Lower lobe of right lung (tissue), 2 donors: ENCODE results near the gene PGPEP1. TPM values are rescaled to one million over a fixed set of nuclear protein-coding genes. Genes with fewer than 3 reads are reported as not detected.

ENCODE experiments used
- ATAC-seq, 2 donors: fragments of 200-7000 bp; cut with Tn5 transposase; one replicate each; pipeline ENCODE4 v1.9.1; 2020 to 2022; ENCODE audit warnings: mild to moderate bottlenecking in 2 of 2, moderate library complexity in 2 of 2
- DNase-seq: peaks from one replicate; pipeline ENCODE4 v3.0.0-alpha.2; 2020
- H3K27ac ChIP-seq: fragments of 200-600 bp; one replicate; pipeline ENCODE4 v1.8.0; 2022
- H3K27me3 ChIP-seq: fragments of 200-600 bp; one replicate; pipeline ENCODE4 v1.8.0; 2022; ENCODE audit warnings: low read depth
- H3K36me3 ChIP-seq: fragments of 200-600 bp; one replicate; pipeline ENCODE4 v1.8.0; 2022; ENCODE audit warnings: mild to moderate bottlenecking
- H3K4me1 ChIP-seq: fragments of 200-600 bp; one replicate; pipeline ENCODE4 v1.8.0; 2022
- H3K4me3 ChIP-seq: fragments of 200-600 bp; one replicate; pipeline ENCODE4 v1.8.0; 2022; ENCODE audit warnings: mild to moderate bottlenecking
- H3K9me3 ChIP-seq: fragments of 200-600 bp; one replicate; pipeline ENCODE4 v1.8.0; 2022
- intact Hi-C: fragments of 100-400 bp; cut with DNase I; formaldehyde crosslinking; loops from one replicate; pipeline ENCODE4 v1.11.0; 2022
- total RNA-seq: library from RNA; stranded (reverse); fragmentation: NEBNext Ultra II Directional; extraction: Animal tissue kit (Norgen Biotek cat#: 25700); gene quantifications from one replicate; pipeline ENCODE4 v1.2.1, GENCODE V29; 2021
- TF ChIP-seq, protein P1 (sequence below): fragments of 200-600 bp; IDR thresholded peaks from one replicate; pipeline ENCODE4 v1.8.0; 2022; ENCODE audit warnings: antibody characterized with exemption, mild to moderate bottlenecking
- donor health status: DM: no; HTN: yes; CAD: no; lungs with severe emphysema.

PGPEP1 gene
- total RNA-seq, 1 donor from 2014 or later = 40.9 TPM

DNA sequence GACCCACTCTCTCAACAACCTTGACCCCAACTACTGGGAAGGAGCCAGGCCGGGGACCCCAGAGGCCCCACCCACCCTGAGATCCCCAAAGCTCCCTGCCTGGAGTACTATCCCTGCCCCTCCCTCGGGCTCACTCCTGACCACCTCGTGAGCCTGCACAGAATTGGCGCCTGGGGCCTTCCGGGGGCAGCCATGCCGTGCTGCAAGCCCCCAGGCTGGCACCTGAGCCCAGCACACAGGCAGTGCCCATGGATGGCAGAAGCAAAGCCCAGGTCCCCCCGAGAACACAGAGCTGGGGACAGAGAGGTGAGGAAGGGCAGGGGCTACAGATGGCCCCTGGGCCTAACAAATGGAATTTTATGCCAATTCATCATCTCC is 31.5 kb upstream of the PGPEP1 start:
- intact Hi-C loops = no loop called here
- TF ChIP-seq, protein P1, sequence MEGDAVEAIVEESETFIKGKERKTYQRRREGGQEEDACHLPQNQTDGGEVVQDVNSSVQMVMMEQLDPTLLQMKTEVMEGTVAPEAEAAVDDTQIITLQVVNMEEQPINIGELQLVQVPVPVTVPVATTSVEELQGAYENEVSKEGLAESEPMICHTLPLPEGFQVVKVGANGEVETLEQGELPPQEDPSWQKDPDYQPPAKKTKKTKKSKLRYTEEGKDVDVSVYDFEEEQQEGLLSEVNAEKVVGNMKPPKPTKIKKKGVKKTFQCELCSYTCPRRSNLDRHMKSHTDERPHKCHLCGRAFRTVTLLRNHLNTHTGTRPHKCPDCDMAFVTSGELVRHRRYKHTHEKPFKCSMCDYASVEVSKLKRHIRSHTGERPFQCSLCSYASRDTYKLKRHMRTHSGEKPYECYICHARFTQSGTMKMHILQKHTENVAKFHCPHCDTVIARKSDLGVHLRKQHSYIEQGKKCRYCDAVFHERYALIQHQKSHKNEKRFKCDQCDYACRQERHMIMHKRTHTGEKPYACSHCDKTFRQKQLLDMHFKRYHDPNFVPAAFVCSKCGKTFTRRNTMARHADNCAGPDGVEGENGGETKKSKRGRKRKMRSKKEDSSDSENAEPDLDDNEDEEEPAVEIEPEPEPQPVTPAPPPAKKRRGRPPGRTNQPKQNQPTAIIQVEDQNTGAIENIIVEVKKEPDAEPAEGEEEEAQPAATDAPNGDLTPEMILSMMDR = no peak
- no peak overlapping the region for H3K27ac ChIP-seq
- peaks cover 60% of the 10 kb centered on the region for H3K36me3 ChIP-seq
- ATAC-seq (no peak), DNase-seq (no peak)
- H3K27me3 ChIP-seq = no peaks in the 10 kb centered on the region
- H3K4me3 ChIP-seq = no peak overlapping the region
- H3K9me3 ChIP-seq = no peaks in the 10 kb centered on the region
- peaks cover 33% of the 10 kb centered on the region for H3K4me1 ChIP-seq

GRCh38 chr19:18309525-18310064 is 30.8 kb upstream of the PGPEP1 start:
- Histone ChIP-seq H3K36me3 (peaks cover 66% of the 10 kb centered on the region), H3K9me3 (no peaks in the 10 kb centered on the region), H3K27ac (no peak overlapping the region), H3K4me3 (no peak overlapping the region), H3K4me1 (peaks cover 27% of the 10 kb centered on the region), H3K27me3 (no peaks in the 10 kb centered on the region)
- DNase-seq (no peak), ATAC-seq (no peak)
- intact Hi-C loops = no loop called here
- TF ChIP-seq, protein P1 = no peak

GRCh38 chr19:18310118-18310909 is 30.1 kb upstream of the PGPEP1 start:
- ATAC-seq = no peak
- no peak for DNase-seq
- Histone ChIP-seq H3K27ac (no peak overlapping the region), H3K9me3 (no peaks in the 10 kb centered on the region), H3K4me3 (no peak overlapping the region), H3K27me3 (no peaks in the 10 kb centered on the region), H3K36me3 (peaks cover 70% of the 10 kb centered on the region), H3K4me1 (peaks cover 21% of the 10 kb centered on the region)
- TF ChIP-seq, protein P1 = no peak
- intact Hi-C loops = no loop called here

DNA sequence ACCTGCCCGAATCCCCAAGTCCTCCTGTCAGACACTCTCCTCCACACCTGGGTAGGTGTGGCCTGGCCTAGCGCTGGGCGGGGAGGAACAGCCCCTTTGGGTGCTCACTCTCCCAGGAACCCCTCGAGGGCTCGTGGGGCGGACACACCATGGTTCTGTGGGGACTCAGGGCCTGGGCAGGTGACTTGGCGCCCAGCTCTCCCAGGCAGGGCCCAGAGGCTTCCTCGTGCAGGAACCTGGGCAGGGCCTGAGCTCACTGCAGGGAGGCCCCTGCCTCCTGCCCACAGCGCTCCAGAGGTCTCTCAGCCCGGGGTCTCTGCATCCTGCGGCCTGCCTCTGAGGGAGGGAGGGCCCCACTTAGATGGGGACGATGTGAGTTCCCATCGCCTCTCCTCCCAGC is 29.4 kb upstream of the PGPEP1 start:
- no peaks in the 10 kb centered on the region for H3K27me3 ChIP-seq
- DNase-seq = no peak
- H3K36me3 ChIP-seq = peaks cover 75% of the 10 kb centered on the region
- ATAC-seq = no peak
- TF ChIP-seq, protein P1 = no peak
- H3K4me3 ChIP-seq = no peak overlapping the region
- H3K9me3 ChIP-seq = no peaks in the 10 kb centered on the region
- peaks cover 14% of the 10 kb centered on the region for H3K4me1 ChIP-seq
- intact Hi-C loops = no loop called here
- no peak overlapping the region for H3K27ac ChIP-seq

GRCh38 chr19:18311502-18312091 is 28.8 kb upstream of the PGPEP1 start:
- no peak for ATAC-seq
- Histone ChIP-seq H3K27me3 (no peaks in the 10 kb centered on the region), H3K27ac (no peak overlapping the region), H3K4me1 (peaks cover 8% of the 10 kb centered on the region), H3K36me3 (peaks cover 69% of the 10 kb centered on the region), H3K4me3 (no peak overlapping the region), H3K9me3 (no peaks in the 10 kb centered on the region)
- no peak for DNase-seq
- TF ChIP-seq, protein P1 = no peak
- intact Hi-C loops = no loop called here
